Heart left ventricle (tissue), 16 donors: ENCODE measurements around the gene SLC25A1. TPM values are rescaled to one million over a fixed set of nuclear protein-coding genes. Genes with fewer than 3 reads are reported as not detected.

Experiments used
- ATAC-seq, 4 donors: fragments of 200-7000 bp; cut with Tn5 transposase; one replicate each; pipeline ENCODE4 v1.9.1; 2020 to 2022; ENCODE audit warnings: moderate library complexity in 4 of 4, mild to moderate bottlenecking in 3 of 4, moderate number of reproducible peaks in 1 of 4
- DNase-seq, 5 donors: peaks; one replicate each; pipeline ENCODE4 v3.0.0-alpha.2; 2020
- H3K27ac ChIP-seq, 12 donors: fragments of 200-600 bp; sonication (generic) in 4 of 12; one replicate each; pipeline versions ENCODE4 v1.5.0 to v1.8.0; 2016 to 2022; ENCODE audit warnings: mild to moderate bottlenecking in 2 of 12
- H3K27me3 ChIP-seq, 9 donors: fragments of 200-600 bp; sonication (generic) in 2 of 9; one replicate each; pipeline versions ENCODE4 v1.5.1 to v1.8.0; 2016 to 2022; ENCODE audit warnings: mild to moderate bottlenecking in 3 of 9
- H3K36me3 ChIP-seq, 9 donors: fragments of 200-600 bp; sonication (generic) in 2 of 9; one replicate each; pipeline versions ENCODE4 v1.5.0 to v1.8.0; 2018 to 2022; ENCODE audit warnings: mild to moderate bottlenecking in 2 of 9
- H3K4me1 ChIP-seq, 12 donors: fragments of 200-600 bp; sonication (generic) in 4 of 12; one replicate each; pipeline versions ENCODE4 v1.5.0 to v1.8.0; 2016 to 2022; ENCODE audit warnings: mild to moderate bottlenecking in 3 of 12
- H3K4me3 ChIP-seq, 12 donors: fragments of 200-600 bp; sonication (generic) in 4 of 12; one replicate each; pipeline versions ENCODE4 v1.5.0 to v1.8.0; 2017 to 2022; ENCODE audit warnings: mild to moderate bottlenecking in 9 of 12, moderate library complexity in 4 of 12
- H3K9me3 ChIP-seq, 12 donors: fragments of 200-600 bp; sonication (generic) in 4 of 12; one replicate each; pipeline versions ENCODE4 v1.5.0 to v1.8.0; 2016 to 2022; ENCODE audit warnings: mild to moderate bottlenecking in 1 of 12
- POLR2A ChIP-seq, 2 donors: fragments of 450-650 bp; IDR thresholded peaks; one replicate each; pipeline ENCODE4 v1.6.1; 2017; ENCODE audit warnings: antibody characterized with exemption in 2 of 2, mild to moderate bottlenecking in 2 of 2, moderate library complexity in 2 of 2
- WGBS, 4 donors: extraction: QIAGEN DNeasy Blood & Tissue Kit in 2 of 4; methylation state at CpG; one replicate each; pipeline versions ENCODE4 v1.1.5 to v1.1.7; 2013 to 2018; 5-methylcytosine and 5-hydroxymethylcytosine counted together
- intact Hi-C, 10 donors: fragments of 100-400 bp; cut with DNase I; formaldehyde crosslinking; loops; one replicate each; pipeline versions ENCODE4 v1.11.1 to v1.14.2; 2022
- polyA plus RNA-seq, 2 donors: library from polyadenylated mRNA; stranded (reverse); fragments of 200-250 nt; gene quantifications; one replicate each; pipeline ENCODE4 v1.2.3, GENCODE V29; 2013
- total RNA-seq, 9 donors: library from RNA; depleted of rRNA in 2 of 9; stranded (reverse); fragments of >200 nt in 2 of 9; fragmentation: NEBNext Ultra II Directional in 3 of 9; extraction: Animal tissue kit (Norgen Biotek cat#: 25700) in 3 of 9; gene quantifications; one replicate each; pipeline versions ENCODE4 v1.1.0 to v1.2.4, GENCODE V29; 2016 to 2023
- TF ChIP-seq, protein P1 (sequence below), 12 donors: fragments of 200-600 bp; sonication (generic) in 4 of 12; IDR thresholded peaks; one replicate each; pipeline versions ENCODE4 v1.5.0 to v1.8.0; 2018 to 2022; ENCODE audit warnings: antibody characterized with exemption in 12 of 12, mild to moderate bottlenecking in 5 of 12
- donor health status: ischemic (EF 13 %, LVEDD 7.1; RV severe dilation, severe dysfunction).
- donor health status: healthy with polysubstance abuse.
- donor health status: DM: no; HTN: yes; CAD: no.
- donor health status: DM: no; HTN: no; CAD: no.
- donor health status: ischemic (EF 25% LVEDD 6.9; RV normal size, moderate dysfunction).
- donor health status: ischemic (EF 25% LVEDD 5.7; RV mildly dilated, moderate dysfunction).
- donor health status: healthy.
- donor health status: DM: yes; HTN: yes; CAD: no.
- donor health status: ischemic (EF 35%, LVEDD 5.7; RV mildly dilated, moderate dysfunction).
- donor health status: nonischemic (EF 11% LVEDD 7.7; RV severe dilation, severe dysfunction).
- donor health status: DM: yes; HTN: yes; CAD: no.
- donor health status: PGD.
- donor health status: ischemic (EF 29% LVEDD 5.4; RV normal size, mild dysfunction).
- donor health status: nonischemic (EF 23%, LVEDD 6.1; RV moderate dilation, normal function).

SLC25A1 gene
- total and polyA plus RNA-seq, 11 donors, result 16.1 to 35.8 (median 28.4) TPM

DNA sequence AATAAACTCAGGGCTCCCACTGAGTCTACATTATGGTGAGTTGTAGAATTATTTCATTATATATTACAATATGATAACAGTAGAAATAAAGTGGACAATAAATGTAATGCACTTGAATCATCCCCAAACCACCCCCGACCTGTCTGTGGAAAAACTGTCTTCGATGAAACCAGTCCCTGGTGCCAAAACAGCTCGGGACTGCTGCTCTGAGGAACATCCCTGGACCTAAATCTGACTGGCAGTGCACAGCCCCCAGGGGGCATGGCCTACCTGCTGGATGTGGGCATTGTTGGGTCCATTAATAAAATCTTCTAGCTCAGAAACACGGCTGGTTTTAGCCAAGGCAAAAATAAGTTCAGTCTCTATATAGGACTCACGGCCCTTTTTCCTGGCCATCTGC, 29.3 kb upstream of the SLC25A1 start:
- peaks cover 0 to 39% (median 29%) of the 10 kb centered on the region in 9 donors for H3K36me3 ChIP-seq

DNA sequence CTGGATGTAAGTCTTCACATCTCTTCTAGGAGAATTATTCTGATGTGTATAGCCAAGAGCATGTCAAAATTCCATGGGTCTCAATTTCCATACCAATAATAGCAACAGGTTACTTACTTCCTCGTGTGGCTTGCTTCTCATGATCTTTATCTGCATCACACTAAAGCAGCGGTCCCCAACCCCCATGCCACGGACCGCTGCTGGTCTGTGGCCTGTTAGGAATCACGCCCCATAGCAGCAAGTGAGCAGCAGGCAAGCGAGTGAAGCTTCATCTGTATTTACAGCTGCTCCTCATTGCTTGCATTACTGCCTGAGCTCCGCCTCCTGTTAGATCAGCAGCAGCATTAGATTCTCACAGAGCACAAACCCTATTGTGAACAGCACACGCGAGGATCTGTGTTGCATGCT, 28.9 kb upstream of the SLC25A1 start:
- no peak overlapping the region for H3K4me3 ChIP-seq
- H3K27ac ChIP-seq, result no peak overlapping the region
- intact Hi-C loops, result no loop called here
- DNase-seq, result no peak
- no peak for ATAC-seq
- H3K36me3 ChIP-seq, result peaks cover 0 to 39% (median 29%) of the 10 kb centered on the region in 9 donors
- TF ChIP-seq, protein P1, sequence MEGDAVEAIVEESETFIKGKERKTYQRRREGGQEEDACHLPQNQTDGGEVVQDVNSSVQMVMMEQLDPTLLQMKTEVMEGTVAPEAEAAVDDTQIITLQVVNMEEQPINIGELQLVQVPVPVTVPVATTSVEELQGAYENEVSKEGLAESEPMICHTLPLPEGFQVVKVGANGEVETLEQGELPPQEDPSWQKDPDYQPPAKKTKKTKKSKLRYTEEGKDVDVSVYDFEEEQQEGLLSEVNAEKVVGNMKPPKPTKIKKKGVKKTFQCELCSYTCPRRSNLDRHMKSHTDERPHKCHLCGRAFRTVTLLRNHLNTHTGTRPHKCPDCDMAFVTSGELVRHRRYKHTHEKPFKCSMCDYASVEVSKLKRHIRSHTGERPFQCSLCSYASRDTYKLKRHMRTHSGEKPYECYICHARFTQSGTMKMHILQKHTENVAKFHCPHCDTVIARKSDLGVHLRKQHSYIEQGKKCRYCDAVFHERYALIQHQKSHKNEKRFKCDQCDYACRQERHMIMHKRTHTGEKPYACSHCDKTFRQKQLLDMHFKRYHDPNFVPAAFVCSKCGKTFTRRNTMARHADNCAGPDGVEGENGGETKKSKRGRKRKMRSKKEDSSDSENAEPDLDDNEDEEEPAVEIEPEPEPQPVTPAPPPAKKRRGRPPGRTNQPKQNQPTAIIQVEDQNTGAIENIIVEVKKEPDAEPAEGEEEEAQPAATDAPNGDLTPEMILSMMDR (IDR thresholded peaks at IDR 0.05), result no peak
- TF ChIP-seq POLR2A (IDR thresholded peaks at IDR 0.05), result no peak
- WGBS, 4 donors, result 87 to 91% (median 89%) methylated on average over 9 of the region's 9 CpGs
- H3K4me1 ChIP-seq, result no peaks in the 10 kb centered on the region
- no peaks in the 10 kb centered on the region for H3K9me3 ChIP-seq
- H3K27me3 ChIP-seq, result no peaks in the 10 kb centered on the region

More for the DNA sequence above, 29.3 kb upstream of the SLC25A1 start:
- Histone ChIP-seq H3K27me3 (no peaks in the 10 kb centered on the region), H3K4me3 (no peak overlapping the region), H3K4me1 (no peaks in the 10 kb centered on the region), H3K9me3 (no peaks in the 10 kb centered on the region), H3K27ac (no peak overlapping the region)
- intact Hi-C loops, result no loop called here
- 86 to 91% (median 90%) methylated on average over 5 of the region's 5 CpGs for WGBS, 4 donors
- no peak for DNase-seq
- no peak for ATAC-seq
- TF ChIP-seq, protein P1 (IDR thresholded peaks at IDR 0.05), result no peak
- TF ChIP-seq POLR2A (IDR thresholded peaks at IDR 0.05), result no peak

DNA sequence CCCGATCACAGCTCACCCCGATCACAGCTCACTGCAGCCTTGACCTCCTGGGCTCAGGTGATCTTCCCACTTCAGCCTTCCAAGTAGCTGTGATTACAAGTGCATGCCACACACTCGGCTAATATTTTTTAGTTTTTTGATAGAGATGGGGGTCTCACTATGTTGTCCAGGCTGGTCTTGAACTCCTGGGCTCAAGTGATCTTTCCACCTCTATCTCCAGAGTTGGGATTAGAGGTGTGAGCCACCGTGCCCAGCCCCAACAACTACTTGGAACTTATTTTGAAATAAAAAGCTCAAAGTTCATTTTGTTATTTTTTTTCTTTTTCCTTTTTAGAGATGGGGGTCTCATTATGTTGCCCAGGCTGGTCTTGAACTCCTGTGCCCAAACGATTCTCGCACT, 27.8 kb upstream of the SLC25A1 start:
- no peak overlapping the region for H3K27ac ChIP-seq
- H3K36me3 ChIP-seq, result peaks cover 0 to 39% (median 29%) of the 10 kb centered on the region in 9 donors
- intact Hi-C loops, result no loop called here
- ATAC-seq, result no peak
- H3K27me3 ChIP-seq, result no peaks in the 10 kb centered on the region
- TF ChIP-seq, protein P1 (IDR thresholded peaks at IDR 0.05), result no peak
- TF ChIP-seq POLR2A (IDR thresholded peaks at IDR 0.05), result no peak
- H3K4me3 ChIP-seq, result no peak overlapping the region
- WGBS, 4 donors, result 92 to 97% (median 94%) methylated on average over 6 of the region's 6 CpGs
- no peaks in the 10 kb centered on the region for H3K4me1 ChIP-seq
- no peak for DNase-seq
- H3K9me3 ChIP-seq, result no peaks in the 10 kb centered on the region

DNA sequence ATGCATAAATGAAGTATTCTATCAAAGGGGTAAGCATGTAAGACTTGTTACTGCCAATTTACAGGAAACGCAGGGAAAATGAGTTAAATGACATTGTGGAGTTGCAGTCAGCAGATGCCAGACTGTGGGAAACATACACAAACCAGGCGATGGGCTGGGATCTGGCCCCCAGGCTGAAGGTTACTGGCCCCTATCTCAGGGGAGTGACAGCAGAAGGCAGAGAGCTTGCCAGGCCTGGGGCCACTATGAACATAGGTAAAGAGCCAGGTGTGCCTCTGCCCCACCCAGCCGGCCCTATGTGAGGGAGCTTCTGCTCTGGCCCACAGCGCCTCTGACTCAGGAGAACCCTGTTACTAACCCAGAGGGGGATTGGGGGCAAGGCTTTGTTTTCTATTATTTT, 26.1 kb upstream of the SLC25A1 start:
- no peak for DNase-seq
- Histone ChIP-seq H3K27ac (no peak overlapping the region), H3K36me3 (peaks cover 0 to 43% (median 25%) of the 10 kb centered on the region in 9 donors), H3K4me1 (no peaks in the 10 kb centered on the region), H3K27me3 (no peaks in the 10 kb centered on the region), H3K9me3 (no peaks in the 10 kb centered on the region), H3K4me3 (no peak overlapping the region)
- 95 to 99% (median 96%) methylated on average over 4 of the region's 4 CpGs for WGBS, 4 donors
- ATAC-seq, result no peak
- TF ChIP-seq, protein P1 (IDR thresholded peaks at IDR 0.05), result no peak
- TF ChIP-seq POLR2A (IDR thresholded peaks at IDR 0.05), result no peak
- intact Hi-C loops, result no loop called here
